HG02852 (cell line): ENCODE results near the gene DDR1.
"Not testable (repeated sequence)": the region's sequence is repeated elsewhere in the genome, so short reads cannot be mapped to it uniquely, and the experiment has no call there.

Source experiments
- ATAC-seq: cut with Tn5 transposase; IDR thresholded peaks from one replicate; pipeline ENCODE4 v1.9.1; 2021; ENCODE audit warnings: mild to moderate bottlenecking, moderate library complexity; ENCODE audit not compliant: unreplicated experiment

DDR1 gene

GRCh38 chr6:30914076-30914853 is 29.9 kb downstream of the DDR1 start, which contains the start of gene VARS2:
TSS of gene VARS2 (plus strand) at chr6:30914238. CDS start at chr6:30914837, 599 bp downstream.
- peak; percentile 90 for ATAC-seq

DNA sequence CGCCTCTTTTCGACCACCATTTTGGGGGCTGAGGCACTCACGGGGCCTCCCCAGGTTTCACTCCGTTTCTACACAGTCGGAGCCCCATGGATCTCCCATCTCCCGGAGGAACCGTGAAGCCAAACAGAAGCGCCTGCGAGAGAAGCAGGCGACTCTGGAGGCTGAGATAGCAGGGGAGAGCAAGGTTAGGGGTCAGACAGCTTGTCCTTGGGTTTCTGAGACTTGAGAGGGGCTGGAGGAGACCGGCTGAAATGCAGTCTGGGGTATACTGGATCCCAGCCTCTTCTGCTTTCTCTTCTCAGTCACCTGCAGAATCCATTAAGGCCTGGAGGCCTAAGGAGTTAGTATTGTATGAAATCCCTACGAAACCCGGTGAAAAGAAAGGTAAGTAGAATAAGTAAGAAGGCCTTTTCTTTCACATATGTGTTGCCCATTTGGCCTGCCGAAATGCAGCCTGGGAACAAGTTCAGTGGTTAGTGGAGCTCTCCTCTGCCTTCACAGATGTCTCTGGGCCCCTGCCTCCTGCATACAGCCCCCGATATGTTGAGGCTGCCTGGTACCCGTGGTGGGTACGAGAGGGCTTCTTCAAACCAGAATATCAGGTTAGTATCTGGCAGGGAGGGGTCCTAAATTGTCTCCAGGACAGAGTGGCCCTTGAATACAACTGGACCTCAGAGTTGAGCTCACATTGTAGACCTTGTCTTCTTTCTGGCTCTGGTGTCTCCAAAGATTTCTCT is 30.7 kb downstream of the DDR1 start:
- no peak for ATAC-seq

- ATAC-seq: no peak
These were observed 31.2 kb downstream of the DDR1 start for GRCh38 chr6:30915591-30915946.

- ATAC-seq: no peak
These were observed 32.7 kb downstream of the DDR1 start for GRCh38 chr6:30917041-30917440.

DNA sequence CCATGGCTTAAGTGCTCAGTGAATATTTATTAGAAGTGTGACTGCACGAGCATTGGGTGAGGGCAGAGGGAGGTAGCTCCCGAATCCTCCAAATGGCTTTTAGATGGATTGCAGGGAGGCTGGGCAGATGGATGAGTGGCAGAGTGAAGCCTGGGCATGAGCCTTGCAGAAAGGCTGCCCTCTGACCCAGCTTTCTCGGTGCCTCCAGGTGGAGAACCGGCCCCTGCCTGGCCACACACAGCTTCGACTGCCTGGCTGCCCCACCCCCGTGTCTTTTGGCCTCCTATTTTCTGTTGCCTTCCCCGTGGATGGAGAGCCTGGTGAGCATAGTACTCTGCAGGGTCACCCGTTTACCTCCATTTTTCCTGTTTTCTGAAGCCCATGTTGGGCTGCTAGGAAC is 33.2 kb downstream of the DDR1 start:
- no peak for ATAC-seq

GRCh38 chr6:30918670-30919069 is 34.4 kb downstream of the DDR1 start:
- no peak for ATAC-seq

- no peak for ATAC-seq
These were observed 38.1 kb downstream of the DDR1 start for GRCh38 chr6:30922447-30922852.

- not testable (repeated sequence) for ATAC-seq
These were observed 39.8 kb downstream of the DDR1 start for GRCh38 chr6:30924040-30924627.

DNA sequence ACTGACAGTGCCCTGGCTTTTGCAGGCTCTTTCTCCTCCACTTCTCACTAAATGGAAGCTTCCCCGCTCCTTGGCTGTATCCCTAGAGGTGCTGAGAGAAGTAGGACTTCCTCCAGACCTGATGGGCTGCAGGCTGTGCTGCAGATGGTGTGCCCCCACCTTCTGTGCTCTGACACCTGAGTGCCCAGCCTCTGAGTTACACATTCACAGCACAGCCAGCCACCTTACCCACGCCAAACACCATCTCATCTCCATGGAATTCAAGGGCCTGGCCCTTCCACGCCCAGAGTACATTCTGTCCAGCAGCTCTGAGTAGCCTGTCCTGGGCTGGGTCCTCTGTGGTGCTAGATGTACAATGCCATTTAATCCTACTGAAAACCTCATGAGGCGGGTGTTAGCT is 42.3 kb downstream of the DDR1 start:
- no peak for ATAC-seq

GRCh38 chr6:30927080-30927479 is 42.8 kb downstream of the DDR1 start:
- not testable (repeated sequence) for ATAC-seq

GRCh38 chr6:30928677-30929076 is 44.4 kb downstream of the DDR1 start:
- ATAC-seq: no peak

- no peak for ATAC-seq
These were observed 46.2 kb downstream of the DDR1 start for GRCh38 chr6:30930506-30930905.

DNA sequence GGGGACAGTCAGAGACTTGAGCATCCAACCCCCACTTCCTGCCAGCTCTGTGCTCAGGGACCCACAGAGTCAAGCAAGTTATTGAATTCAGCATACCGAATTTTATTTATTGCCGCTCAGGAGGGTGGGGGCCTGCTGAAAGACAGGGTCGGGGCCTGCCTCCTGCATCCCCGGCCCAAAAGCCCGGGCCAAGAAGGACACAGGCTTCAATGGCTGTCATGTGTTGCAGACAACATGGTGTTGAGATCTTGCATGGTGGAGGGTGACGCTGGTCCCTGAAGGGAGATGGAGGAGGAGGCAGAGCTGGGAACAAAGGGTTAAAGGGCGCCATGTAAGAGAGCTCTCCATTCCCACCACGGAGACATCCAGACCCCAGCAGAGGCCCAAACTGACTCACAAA is 47.0 kb downstream of the DDR1 start:
- no peak for ATAC-seq

GRCh38 chr6:30931969-30932645 is 47.8 kb downstream of the DDR1 start, which contains the start of gene SFTA2:
TSS of gene SFTA2 (minus strand) at chr6:30932170. CDS start at chr6:30932096, 74 bp downstream.
- no peak for ATAC-seq

GRCh38 chr6:30932665-30933365 is 48.5 kb downstream of the DDR1 start:
- ATAC-seq: no peak

DNA sequence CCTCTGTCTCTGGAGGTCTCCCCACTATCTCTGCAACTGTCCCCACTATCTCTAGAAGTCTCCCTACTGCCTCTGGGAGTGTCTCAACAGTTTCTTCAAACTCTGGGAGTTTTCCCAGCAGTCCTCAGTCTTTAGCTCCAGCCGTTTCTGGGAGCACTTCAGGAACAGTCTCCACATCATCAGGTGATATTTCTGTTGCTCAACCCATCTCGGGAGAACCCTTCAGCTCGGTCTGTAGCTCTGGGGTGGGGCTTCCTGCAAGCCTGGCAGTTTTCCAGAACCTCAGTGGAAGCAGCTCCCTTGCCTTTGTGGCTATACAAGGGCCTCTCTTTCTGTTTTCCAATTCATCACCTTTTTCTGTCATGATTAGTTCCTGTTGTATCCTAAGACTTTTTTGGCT is 50.7 kb downstream of the DDR1 start:
- ATAC-seq: no peak

DNA sequence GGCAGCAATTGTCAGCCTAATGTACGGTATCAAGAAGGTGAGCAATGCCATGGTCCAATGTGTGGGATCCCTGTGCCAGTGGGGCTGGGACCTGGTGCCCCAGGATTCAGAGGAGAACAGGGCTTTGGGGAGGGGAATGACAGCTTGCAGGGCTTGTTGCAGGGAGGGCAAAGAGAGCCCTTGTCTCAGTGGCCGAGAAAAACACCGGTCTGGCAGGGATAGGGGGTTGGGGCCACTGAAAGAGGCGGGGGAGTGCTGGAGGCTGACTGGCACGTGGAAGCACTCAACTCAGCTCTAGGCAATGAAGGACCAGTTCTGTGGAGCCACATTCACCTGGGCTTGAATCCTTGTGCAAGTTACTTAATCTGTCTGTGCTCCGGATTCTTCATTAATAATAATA is 52.9 kb downstream of the DDR1 start:
- ATAC-seq: no peak

GRCh38 chr6:30938730-30939129 is 54.4 kb downstream of the DDR1 start:
- no peak for ATAC-seq

DNA sequence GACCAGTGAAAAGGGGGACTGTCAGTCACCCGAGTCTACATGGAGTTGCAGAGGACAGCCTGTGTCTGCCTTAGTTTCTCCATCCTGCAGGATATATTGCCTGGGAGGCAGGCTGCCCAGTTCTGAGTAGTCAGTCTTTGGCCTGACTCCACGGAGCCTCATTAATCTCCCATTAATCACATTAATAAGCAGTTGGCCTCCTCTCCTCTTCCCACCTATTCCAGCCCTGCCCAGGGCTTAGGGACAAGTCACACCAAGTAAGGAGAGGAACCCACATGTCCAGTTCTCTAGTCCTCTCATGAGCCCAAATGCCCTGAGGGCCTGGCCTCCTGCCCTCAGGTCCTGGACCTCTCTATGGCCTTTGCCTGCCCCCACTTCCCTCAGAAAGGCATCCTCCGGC is 55.2 kb downstream of the DDR1 start:
- no peak for ATAC-seq

DNA sequence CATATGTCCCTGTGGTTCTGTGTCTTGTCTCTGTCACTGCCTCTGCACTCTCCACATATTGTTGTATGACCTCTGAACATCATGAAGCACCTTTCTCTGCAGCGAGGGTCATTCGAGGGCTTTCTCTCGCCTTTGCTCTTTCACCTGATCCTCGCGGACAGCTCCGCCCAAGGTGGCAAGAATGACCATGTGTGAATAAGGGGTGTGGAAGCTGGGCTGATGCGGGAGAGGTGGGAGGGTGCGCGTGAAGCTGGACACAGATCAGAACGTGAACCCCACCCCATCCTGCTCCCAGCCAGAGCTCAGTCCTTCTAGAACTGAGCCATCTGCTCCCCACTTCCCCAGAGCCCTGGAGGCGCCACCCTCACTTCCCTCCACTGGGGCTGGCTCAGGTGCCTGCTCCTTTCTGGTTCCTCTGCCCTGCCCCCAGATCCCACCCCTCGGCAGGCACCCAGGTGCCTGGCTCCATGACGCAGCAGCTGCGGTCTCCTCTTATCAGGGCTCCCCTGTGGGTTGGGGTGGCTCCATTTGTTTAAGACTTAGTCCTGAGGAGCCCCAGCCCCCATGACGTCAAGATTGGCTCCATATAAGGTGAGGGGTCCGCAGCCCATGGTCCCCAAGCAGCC is 56.2 kb downstream of the DDR1 start, which contains the start of gene MUCL3:
Gene MUCL3 (plus strand): TSS at position 613 of the 626 bp plus-strand sequence. CDS start 27 bp downstream, outside the sequence.
- no peak for ATAC-seq
